HEK293 (cell line): Measurements from ENCODE around the gene UBE2M.

Experiments
- GLIS2 ChIP-seq: fragments of 450-650 bp; formaldehyde crosslinking; IDR thresholded peaks from 2 replicates; pipeline ENCODE4 v1.5.1; 2016; ENCODE audit warnings: missing biosample characterization, missing genetic modification characterization
- PRDM1 ChIP-seq: fragments of 450-650 bp; formaldehyde crosslinking; IDR thresholded peaks from 2 replicates; pipeline ENCODE4; 2016; ENCODE audit warnings: missing biosample characterization, missing genetic modification characterization
- PRDM2 ChIP-seq: fragments of 450-650 bp; formaldehyde crosslinking; IDR thresholded peaks from 2 replicates; pipeline ENCODE4 v1.5.1; 2016; ENCODE audit warnings: missing biosample characterization, missing genetic modification characterization, borderline replicate concordance
- SP3 ChIP-seq: fragments of 450-650 bp; formaldehyde crosslinking; IDR thresholded peaks from 2 replicates; pipeline ENCODE4 v1.5.1; 2016; ENCODE audit warnings: missing biosample characterization, missing genetic modification characterization
- SP7 ChIP-seq: fragments of 450-650 bp; formaldehyde crosslinking; IDR thresholded peaks from 2 replicates; pipeline ENCODE4 v1.5.1; 2016; ENCODE audit warnings: missing biosample characterization, missing genetic modification characterization
- TRIM28 ChIP-seq: IDR thresholded peaks from 2 replicates; pipeline ENCODE4 v1.6.1; 2011; ENCODE audit warnings: low read length, control low read depth, borderline replicate concordance
- YY1 ChIP-seq: fragments of 450-650 bp; formaldehyde crosslinking; IDR thresholded peaks from 2 replicates; pipeline ENCODE4 v1.5.1; 2018; ENCODE audit warnings: missing biosample characterization, missing genetic modification characterization
- YY2 ChIP-seq: fragments of 450-650 bp; formaldehyde crosslinking; IDR thresholded peaks from 2 replicates; pipeline ENCODE4 v1.5.1; 2016; ENCODE audit warnings: missing biosample characterization, missing genetic modification characterization
- ZBTB21 ChIP-seq: fragments of 450-650 bp; formaldehyde crosslinking; IDR thresholded peaks from 2 replicates; pipeline ENCODE4 v1.5.1; 2017; ENCODE audit warnings: missing biosample characterization, missing genetic modification characterization
- ZFP41 ChIP-seq: fragments of 450-650 bp; formaldehyde crosslinking; IDR thresholded peaks from 2 replicates; pipeline ENCODE4 v1.5.1; 2016; ENCODE audit warnings: missing biosample characterization, missing genetic modification characterization, borderline replicate concordance
- ZNF16 ChIP-seq: fragments of 450-650 bp; formaldehyde crosslinking; IDR thresholded peaks from 2 replicates; pipeline ENCODE4 v1.5.1; 2016; ENCODE audit warnings: low read depth, missing biosample characterization, missing genetic modification characterization
- ZNF19 ChIP-seq: fragments of 450-650 bp; formaldehyde crosslinking; IDR thresholded peaks from 2 replicates; pipeline ENCODE4; 2016; ENCODE audit warnings: missing biosample characterization, missing genetic modification characterization, low read depth
- ZNF214 ChIP-seq: fragments of 450-650 bp; formaldehyde crosslinking; IDR thresholded peaks from 2 replicates; pipeline ENCODE4 v1.5.1; 2017; ENCODE audit warnings: missing biosample characterization, mild to moderate bottlenecking, missing genetic modification characterization, borderline replicate concordance
- ZNF221 ChIP-seq: fragments of 450-650 bp; formaldehyde crosslinking; IDR thresholded peaks from 2 replicates; pipeline ENCODE4 v1.5.1; 2017; ENCODE audit warnings: missing biosample characterization, missing genetic modification characterization, borderline replicate concordance
- ZNF24 ChIP-seq: fragments of 450-650 bp; formaldehyde crosslinking; IDR thresholded peaks from 2 replicates; pipeline ENCODE4 v1.5.1; 2016; ENCODE audit warnings: missing biosample characterization, missing genetic modification characterization
- ZNF302 ChIP-seq: fragments of 450-650 bp; formaldehyde crosslinking; IDR thresholded peaks from 2 replicates; pipeline ENCODE4 v1.5.1; 2016; ENCODE audit warnings: missing biosample characterization, missing genetic modification characterization, low read depth
- ZNF366 ChIP-seq: fragments of 450-650 bp; formaldehyde crosslinking; conservative IDR thresholded peaks from 2 replicates; pipeline ENCODE4 v1.5.1; 2016; ENCODE audit warnings: missing biosample characterization, missing genetic modification characterization
- ZNF391 ChIP-seq: fragments of 450-650 bp; formaldehyde crosslinking; IDR thresholded peaks from 2 replicates; pipeline ENCODE4 v1.5.1; 2016; ENCODE audit warnings: low read depth, missing biosample characterization, missing genetic modification characterization, borderline replicate concordance
- ZNF423 ChIP-seq: fragments of 450-650 bp; formaldehyde crosslinking; IDR thresholded peaks from 2 replicates; pipeline ENCODE4 v1.5.1; 2016; ENCODE audit warnings: missing biosample characterization, missing genetic modification characterization
- ZNF426 ChIP-seq: fragments of 450-650 bp; formaldehyde crosslinking; IDR thresholded peaks from 2 replicates; pipeline ENCODE4 v1.5.1; 2017; ENCODE audit warnings: missing biosample characterization, missing genetic modification characterization, mild to moderate bottlenecking, inconsistent platforms, moderate library complexity
- ZNF449 ChIP-seq: fragments of 450-650 bp; formaldehyde crosslinking; IDR thresholded peaks from 2 replicates; pipeline ENCODE4 v1.5.1; 2017; ENCODE audit warnings: missing biosample characterization, mild to moderate bottlenecking, missing genetic modification characterization, moderate library complexity
- ZNF501 ChIP-seq: fragments of 450-650 bp; formaldehyde crosslinking; IDR thresholded peaks from 2 replicates; pipeline ENCODE4 v1.5.1; 2016; ENCODE audit warnings: missing biosample characterization, missing genetic modification characterization
- ZNF529 ChIP-seq: fragments of 450-650 bp; formaldehyde crosslinking; IDR thresholded peaks from 2 replicates; pipeline ENCODE4 v1.5.1; 2017; ENCODE audit warnings: missing genetic modification characterization, missing biosample characterization; ENCODE audit not compliant: insufficient replicate concordance
- ZNF660 ChIP-seq: fragments of 450-650 bp; IDR thresholded peaks from 2 replicates; pipeline ENCODE4 v1.5.1; 2018; ENCODE audit warnings: missing biosample characterization, mild to moderate bottlenecking, missing genetic modification characterization
- ZNF670 ChIP-seq: fragments of 450-650 bp; formaldehyde crosslinking; IDR thresholded peaks from 2 replicates; pipeline ENCODE4 v1.5.1; 2016; ENCODE audit warnings: missing biosample characterization, missing genetic modification characterization, low read depth
- ZNF768 ChIP-seq: fragments of 450-650 bp; formaldehyde crosslinking; IDR thresholded peaks from 2 replicates; pipeline ENCODE4 v1.5.1; 2018; ENCODE audit warnings: missing biosample characterization, mild to moderate bottlenecking, missing genetic modification characterization
- TF ChIP-seq, protein P1 (sequence below): fragments of 450-650 bp; formaldehyde crosslinking; IDR thresholded peaks from 2 replicates; pipeline ENCODE4 v1.5.1; 2016; ENCODE audit warnings: missing biosample characterization, missing genetic modification characterization
- TF ChIP-seq, protein P2 (sequence below): fragments of 450-650 bp; formaldehyde crosslinking; IDR thresholded peaks from 2 replicates; pipeline ENCODE4; 2016; ENCODE audit warnings: missing biosample characterization, missing genetic modification characterization
- TF ChIP-seq, protein P3 (sequence below): fragments of 450-650 bp; formaldehyde crosslinking; IDR thresholded peaks from 2 replicates; pipeline ENCODE4 v1.5.1; 2016; ENCODE audit warnings: missing biosample characterization, missing genetic modification characterization, low read depth

UBE2M gene

DNA sequence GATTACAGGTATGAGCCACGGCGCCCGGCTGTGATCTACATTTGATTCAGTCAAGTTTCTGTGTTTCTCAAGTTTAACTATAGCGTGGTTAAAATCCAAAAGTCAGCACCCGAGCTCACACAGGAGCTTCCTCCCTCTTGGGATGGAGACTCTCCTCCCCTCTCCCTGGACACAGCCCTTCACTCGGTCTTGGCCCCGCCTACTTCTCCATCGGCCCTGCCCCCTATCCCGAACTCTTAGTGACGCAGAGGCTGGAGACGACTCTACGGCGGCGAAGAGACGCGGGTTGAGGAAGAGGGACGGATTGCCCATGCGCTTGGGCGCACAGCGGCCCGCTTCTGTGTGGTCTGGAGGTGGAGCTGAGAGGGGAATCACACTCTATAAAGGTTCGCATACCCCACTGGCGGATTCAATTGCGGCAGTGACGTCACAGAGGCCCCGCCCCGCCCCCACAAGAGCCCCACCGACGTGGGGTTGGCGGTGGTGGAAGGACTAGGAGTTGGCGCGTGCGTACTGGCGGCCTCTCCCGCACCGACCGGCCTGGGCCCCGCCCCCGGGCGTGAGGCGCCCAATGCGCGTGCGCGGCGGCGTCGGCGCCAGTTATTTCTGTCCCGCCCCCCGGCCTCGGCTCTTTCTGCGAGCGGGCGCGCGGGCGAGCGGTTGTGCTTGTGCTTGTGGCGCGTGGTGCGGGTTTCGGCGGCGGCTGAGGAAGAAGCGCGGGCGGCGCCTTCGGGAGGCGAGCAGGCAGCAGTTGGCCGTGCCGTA lies 14.4 kb downstream of the UBE2M start, which contains the start of gene TRIM28 (continued):
- no peak for TF ChIP-seq PRDM2
- peak; percentile 79 for TF ChIP-seq ZNF366
- no peak for TF ChIP-seq ZNF449
- TF ChIP-seq ZNF24 (tag by site-specific recombination): no peak
- no peak for TF ChIP-seq ZNF214 (tag by site-specific recombination)
- TF ChIP-seq ZNF426 (tag by site-specific recombination): no peak
- no peak for TF ChIP-seq ZNF19 (tag by site-specific recombination)
- peak; percentile 95 for TF ChIP-seq GLIS2 (tag by site-specific recombination)
- TF ChIP-seq, protein P1, sequence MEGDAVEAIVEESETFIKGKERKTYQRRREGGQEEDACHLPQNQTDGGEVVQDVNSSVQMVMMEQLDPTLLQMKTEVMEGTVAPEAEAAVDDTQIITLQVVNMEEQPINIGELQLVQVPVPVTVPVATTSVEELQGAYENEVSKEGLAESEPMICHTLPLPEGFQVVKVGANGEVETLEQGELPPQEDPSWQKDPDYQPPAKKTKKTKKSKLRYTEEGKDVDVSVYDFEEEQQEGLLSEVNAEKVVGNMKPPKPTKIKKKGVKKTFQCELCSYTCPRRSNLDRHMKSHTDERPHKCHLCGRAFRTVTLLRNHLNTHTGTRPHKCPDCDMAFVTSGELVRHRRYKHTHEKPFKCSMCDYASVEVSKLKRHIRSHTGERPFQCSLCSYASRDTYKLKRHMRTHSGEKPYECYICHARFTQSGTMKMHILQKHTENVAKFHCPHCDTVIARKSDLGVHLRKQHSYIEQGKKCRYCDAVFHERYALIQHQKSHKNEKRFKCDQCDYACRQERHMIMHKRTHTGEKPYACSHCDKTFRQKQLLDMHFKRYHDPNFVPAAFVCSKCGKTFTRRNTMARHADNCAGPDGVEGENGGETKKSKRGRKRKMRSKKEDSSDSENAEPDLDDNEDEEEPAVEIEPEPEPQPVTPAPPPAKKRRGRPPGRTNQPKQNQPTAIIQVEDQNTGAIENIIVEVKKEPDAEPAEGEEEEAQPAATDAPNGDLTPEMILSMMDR (tag by site-specific recombination): no peak; the same call in 1 of the 2 replicates
- no peak for TF ChIP-seq ZNF221 (tag by site-specific recombination)
- TF ChIP-seq SP3 (tag by site-specific recombination): peak; percentile 80
- peak; percentile 16; the same call in 1 of the 2 replicates for TF ChIP-seq PRDM1 (tag by site-specific recombination)
- no peak for TF ChIP-seq TRIM28
- TF ChIP-seq ZNF529 (tag by site-specific recombination): no peak
- peak; percentile 85 for TF ChIP-seq ZNF660 (tag by site-specific recombination)
- peak; percentile 61; the same call in 1 of the 2 replicates for TF ChIP-seq ZNF501 (tag by site-specific recombination)
- no peak for TF ChIP-seq YY2
- TF ChIP-seq, protein P2, sequence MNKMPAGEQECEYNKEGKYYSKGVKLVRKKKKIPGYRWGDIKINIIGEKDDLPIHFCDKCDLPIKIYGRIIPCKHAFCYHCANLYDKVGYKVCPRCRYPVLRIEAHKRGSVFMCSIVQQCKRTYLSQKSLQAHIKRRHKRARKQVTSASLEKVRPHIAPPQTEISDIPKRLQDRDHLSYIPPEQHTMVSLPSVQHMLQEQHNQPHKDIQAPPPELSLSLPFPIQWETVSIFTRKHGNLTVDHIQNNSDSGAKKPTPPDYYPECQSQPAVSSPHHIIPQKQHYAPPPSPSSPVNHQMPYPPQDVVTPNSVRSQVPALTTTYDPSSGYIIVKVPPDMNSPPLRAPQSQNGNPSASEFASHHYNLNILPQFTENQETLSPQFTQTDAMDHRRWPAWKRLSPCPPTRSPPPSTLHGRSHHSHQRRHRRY: no peak
- TF ChIP-seq ZNF391 (tag by site-specific recombination): no peak
- TF ChIP-seq ZNF423 (tag by site-specific recombination): no peak
- peak; percentile 97 for TF ChIP-seq ZBTB21
- no peak for TF ChIP-seq ZFP41 (tag by site-specific recombination)
- TF ChIP-seq, protein P3, sequence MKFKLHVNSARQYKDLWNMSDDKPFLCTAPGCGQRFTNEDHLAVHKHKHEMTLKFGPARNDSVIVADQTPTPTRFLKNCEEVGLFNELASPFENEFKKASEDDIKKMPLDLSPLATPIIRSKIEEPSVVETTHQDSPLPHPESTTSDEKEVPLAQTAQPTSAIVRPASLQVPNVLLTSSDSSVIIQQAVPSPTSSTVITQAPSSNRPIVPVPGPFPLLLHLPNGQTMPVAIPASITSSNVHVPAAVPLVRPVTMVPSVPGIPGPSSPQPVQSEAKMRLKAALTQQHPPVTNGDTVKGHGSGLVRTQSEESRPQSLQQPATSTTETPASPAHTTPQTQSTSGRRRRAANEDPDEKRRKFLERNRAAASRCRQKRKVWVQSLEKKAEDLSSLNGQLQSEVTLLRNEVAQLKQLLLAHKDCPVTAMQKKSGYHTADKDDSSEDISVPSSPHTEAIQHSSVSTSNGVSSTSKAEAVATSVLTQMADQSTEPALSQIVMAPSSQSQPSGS: peak; percentile 96
- TF ChIP-seq ZNF302 (tag by site-specific recombination): no peak
- TF ChIP-seq ZNF670 (tag by site-specific recombination): no peak
- no peak for TF ChIP-seq YY1
- TF ChIP-seq SP7 (tag by site-specific recombination): peak; percentile 55; the same call in 1 of the 2 replicates
- no peak for TF ChIP-seq ZNF16 (tag by site-specific recombination)
- TF ChIP-seq ZNF768 (tag by site-specific recombination): no peak
